Activated naive CD4-positive, alpha-beta T cell treated with anti-CD3 and anti-CD28 coated beads, Interleukin-2, amount 50 U/mL, for 24 hours (primary cell): ENCODE measurements around the gene PAFAH2.

Experiments used
- H3K27ac Mint-ChIP-seq: one replicate; pipeline ENCODE4 v1.8.0; 2021; ENCODE audit warnings: mild to moderate bottlenecking, mixed read lengths
- H3K27me3 Mint-ChIP-seq: one replicate; pipeline ENCODE4 v1.8.0; 2021; ENCODE audit warnings: mixed read lengths
- H3K36me3 Mint-ChIP-seq: one replicate; pipeline ENCODE4 v1.8.0; 2021; ENCODE audit warnings: mixed read lengths
- H3K4me1 Mint-ChIP-seq: one replicate; pipeline ENCODE4 v1.8.0; 2021; ENCODE audit warnings: mixed read lengths
- H3K4me3 Mint-ChIP-seq: one replicate; pipeline ENCODE4 v1.8.0; 2021; ENCODE audit warnings: mild to moderate bottlenecking, mixed read lengths
- H3K9me3 Mint-ChIP-seq: one replicate; pipeline ENCODE4 v1.8.0; 2021; ENCODE audit warnings: mixed read lengths

Gene PAFAH2

DNA sequence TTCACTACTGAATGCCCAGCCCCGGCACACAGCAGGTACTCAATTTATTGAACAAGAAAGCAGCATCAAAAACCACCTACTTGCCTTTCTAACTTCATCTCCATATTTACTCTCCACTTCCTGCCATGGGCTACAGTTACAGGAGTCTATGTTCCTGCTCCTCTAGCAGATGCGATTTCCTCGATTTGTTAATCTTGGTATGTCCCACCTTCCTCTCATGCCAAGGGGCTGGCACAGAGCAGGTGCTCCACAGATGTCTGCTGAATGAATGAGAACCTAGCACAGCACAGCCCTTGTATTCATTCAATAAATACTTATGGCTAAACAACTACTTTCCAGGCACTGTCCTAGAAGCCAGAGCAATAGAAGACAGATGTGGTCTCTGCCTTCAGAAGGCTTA is 12.2 kb downstream of the PAFAH2 start:
- H3K27ac Mint-ChIP-seq: peak overlapping the region; percentile 43
- no peaks in the 10 kb centered on the region for H3K9me3 Mint-ChIP-seq
- H3K4me3 Mint-ChIP-seq: no peak overlapping the region
- peaks cover 20% of the 10 kb centered on the region for H3K36me3 Mint-ChIP-seq
- peaks cover 48% of the 10 kb centered on the region for H3K4me1 Mint-ChIP-seq
- no peaks in the 10 kb centered on the region for H3K27me3 Mint-ChIP-seq

GRCh38 chr1:25985171-25985570 is 12.7 kb downstream of the PAFAH2 start:
- peak overlapping the region; percentile 43 for H3K27ac Mint-ChIP-seq

DNA sequence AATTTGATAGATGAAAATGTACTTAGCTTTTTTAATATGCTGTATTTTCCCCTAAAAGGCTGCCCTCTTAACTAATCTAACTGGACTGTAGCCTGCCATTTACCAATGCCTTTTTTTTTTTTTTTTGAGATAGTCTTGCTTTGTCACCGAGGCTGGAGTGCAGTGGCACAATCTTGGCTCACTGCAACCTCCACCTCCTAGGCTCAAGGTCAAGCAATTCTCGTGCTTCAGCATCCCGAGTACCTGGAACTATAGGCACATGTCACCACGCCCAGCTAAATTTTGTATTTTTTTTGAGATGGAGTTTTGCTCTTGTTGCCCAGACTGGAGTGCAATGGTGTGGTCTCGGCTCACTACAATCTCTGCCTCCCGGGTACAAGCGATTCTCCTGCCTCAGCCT is 18.7 kb downstream of the PAFAH2 start:
- Mint-ChIP-seq H3K4me1 (peaks cover 12% of the 10 kb centered on the region), H3K27me3 (no peaks in the 10 kb centered on the region), H3K36me3 (peaks cover 28% of the 10 kb centered on the region), H3K9me3 (no peaks in the 10 kb centered on the region), H3K4me3 (no peak overlapping the region), H3K27ac (no peak overlapping the region)

More at GRCh38 chr1:25985171-25985570, 12.7 kb downstream of the PAFAH2 start:
- Mint-ChIP-seq H3K9me3 (no peaks in the 10 kb centered on the region), H3K36me3 (peaks cover 20% of the 10 kb centered on the region), H3K4me1 (peaks cover 45% of the 10 kb centered on the region), H3K27me3 (no peaks in the 10 kb centered on the region), H3K4me3 (no peak overlapping the region)

DNA sequence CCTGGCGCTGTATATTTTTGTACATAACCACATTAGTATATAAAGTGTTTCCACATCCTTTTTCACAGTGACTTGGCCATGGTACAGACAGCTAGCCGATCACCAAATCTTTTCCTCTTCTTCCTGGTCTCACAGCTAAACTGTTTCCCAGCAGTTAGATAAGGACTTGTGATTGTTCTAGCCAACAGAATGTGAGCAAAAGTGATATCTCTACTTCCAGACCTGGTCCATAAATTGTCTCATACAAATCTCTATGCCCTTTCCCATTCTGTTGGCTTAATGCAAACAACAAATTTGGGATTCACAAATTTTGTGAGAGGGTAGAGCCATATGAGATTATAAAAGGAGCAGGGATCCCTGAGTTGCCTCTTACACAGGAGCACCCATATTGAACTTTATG is 19.5 kb downstream of the PAFAH2 start:
- Mint-ChIP-seq H3K4me1 (peaks cover 19% of the 10 kb centered on the region), H3K4me3 (no peak overlapping the region), H3K36me3 (peaks cover 35% of the 10 kb centered on the region), H3K27ac (peak overlapping the region; percentile 38), H3K9me3 (no peaks in the 10 kb centered on the region), H3K27me3 (no peaks in the 10 kb centered on the region)

DNA sequence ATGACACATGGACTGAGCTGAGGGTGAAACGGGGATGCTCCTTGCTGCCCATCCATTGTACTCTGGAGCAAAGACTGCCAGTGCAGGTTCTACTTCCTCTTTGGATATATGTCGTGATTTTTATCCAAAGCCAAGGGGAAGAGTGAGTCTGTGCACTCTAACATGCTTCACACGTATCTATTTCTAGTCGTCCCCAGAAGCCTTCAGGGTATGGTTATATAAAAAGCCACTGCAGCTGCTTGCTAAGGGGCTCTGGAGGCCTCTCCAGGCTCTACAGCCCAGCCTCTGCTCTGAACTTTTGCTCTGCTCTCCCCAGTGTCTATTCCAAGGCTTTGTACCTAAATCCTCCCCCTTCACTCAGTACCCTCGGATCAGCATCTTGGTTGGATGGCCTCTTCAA is 20.1 kb downstream of the PAFAH2 start:
- peaks cover 34% of the 10 kb centered on the region for H3K36me3 Mint-ChIP-seq
- peaks cover 22% of the 10 kb centered on the region for H3K4me1 Mint-ChIP-seq
- no peaks in the 10 kb centered on the region for H3K9me3 Mint-ChIP-seq
- no peak overlapping the region for H3K4me3 Mint-ChIP-seq
- H3K27ac Mint-ChIP-seq: no peak overlapping the region
- no peaks in the 10 kb centered on the region for H3K27me3 Mint-ChIP-seq

DNA sequence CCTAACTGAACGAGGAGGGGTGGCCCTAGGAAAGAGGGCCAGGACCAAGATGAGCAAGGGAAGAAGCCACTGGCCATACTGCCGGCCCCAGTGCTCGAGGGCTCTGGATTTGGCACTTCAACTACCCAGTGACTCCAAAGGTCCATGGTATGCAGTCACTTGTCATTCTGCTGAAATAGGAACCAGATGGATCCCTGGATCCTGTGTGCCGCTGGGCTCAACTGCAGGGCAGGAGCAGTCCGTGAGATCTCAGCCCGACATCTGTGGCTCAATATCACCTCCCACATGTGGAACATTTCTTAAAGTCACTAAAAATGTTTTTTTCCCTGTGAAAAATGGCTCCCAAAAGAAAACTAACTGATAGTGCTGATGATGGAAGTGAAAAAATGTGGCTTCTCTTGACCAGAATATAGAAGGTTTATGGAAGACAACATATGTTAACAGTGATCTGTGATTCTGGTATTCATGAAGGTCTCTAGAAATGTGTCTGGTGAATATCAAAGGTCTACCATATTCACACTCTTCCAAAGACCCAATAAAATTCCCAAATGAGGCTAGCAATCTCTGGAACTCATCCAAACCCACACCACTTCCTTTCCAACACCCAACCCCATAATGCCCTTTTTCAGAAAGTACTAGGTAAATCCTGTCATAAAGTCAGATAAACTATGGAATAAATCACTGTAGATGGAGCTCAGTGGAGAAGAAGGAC is 24.1 kb downstream of the PAFAH2 start:
- Mint-ChIP-seq H3K4me3 (no peak overlapping the region), H3K9me3 (no peaks in the 10 kb centered on the region), H3K27me3 (no peaks in the 10 kb centered on the region), H3K27ac (peak overlapping the region; percentile 71), H3K4me1 (peaks cover 61% of the 10 kb centered on the region), H3K36me3 (peaks cover 32% of the 10 kb centered on the region)

DNA sequence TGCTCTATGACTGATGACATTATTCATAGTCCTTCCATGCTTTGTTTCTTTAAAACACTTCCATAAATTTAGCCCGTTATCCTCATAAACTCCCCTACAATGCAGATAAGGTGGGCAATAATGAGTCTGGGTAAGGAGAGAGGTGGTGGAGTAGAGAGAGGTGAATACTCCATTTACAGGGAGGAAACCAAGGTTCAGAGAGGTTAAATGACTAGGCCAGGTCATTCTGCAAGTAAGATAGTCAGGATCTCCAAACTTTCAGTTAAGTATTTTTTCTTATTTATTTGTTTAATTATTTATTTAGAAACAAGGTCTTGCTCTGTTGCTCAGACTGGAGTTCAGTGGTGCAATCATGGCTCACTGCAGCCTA is 26.1 kb downstream of the PAFAH2 start:
- H3K9me3 Mint-ChIP-seq: no peaks in the 10 kb centered on the region
- H3K27me3 Mint-ChIP-seq: no peaks in the 10 kb centered on the region
- H3K4me3 Mint-ChIP-seq: peak overlapping the region; percentile 64
- H3K4me1 Mint-ChIP-seq: peaks cover 62% of the 10 kb centered on the region
- peaks cover 34% of the 10 kb centered on the region for H3K36me3 Mint-ChIP-seq
- peak overlapping the region; percentile 97 for H3K27ac Mint-ChIP-seq

GRCh38 chr1:25971066-25971810 is 26.6 kb downstream of the PAFAH2 start:
- Mint-ChIP-seq H3K27ac (peak overlapping the region; percentile 97), H3K4me3 (peak overlapping the region; percentile 64), H3K27me3 (no peaks in the 10 kb centered on the region), H3K4me1 (peaks cover 62% of the 10 kb centered on the region), H3K9me3 (no peaks in the 10 kb centered on the region), H3K36me3 (peaks cover 32% of the 10 kb centered on the region)

DNA sequence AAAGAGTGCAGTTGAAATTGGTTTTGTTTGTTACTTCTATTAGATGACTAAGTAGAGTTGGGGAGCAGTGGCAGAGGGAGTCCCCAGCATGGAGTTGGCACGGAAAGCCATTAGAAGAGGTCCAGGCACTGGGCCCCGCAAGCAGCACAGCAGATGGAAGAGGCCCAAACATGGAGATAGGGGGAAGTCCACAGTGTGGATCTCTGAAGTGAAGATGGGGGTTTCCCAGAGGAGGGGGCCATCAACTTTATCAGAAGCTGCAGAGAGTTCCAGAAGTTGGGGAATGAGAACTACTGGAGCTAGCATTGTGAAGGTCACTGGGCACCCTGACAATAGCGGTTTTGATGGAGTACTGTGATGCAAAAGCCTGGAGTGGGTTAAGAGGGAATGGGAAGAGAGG is 30.6 kb downstream of the PAFAH2 start:
- H3K27ac Mint-ChIP-seq: peak overlapping the region; percentile 57
- H3K36me3 Mint-ChIP-seq: peaks cover 33% of the 10 kb centered on the region
- no peaks in the 10 kb centered on the region for H3K27me3 Mint-ChIP-seq
- no peaks in the 10 kb centered on the region for H3K9me3 Mint-ChIP-seq
- H3K4me1 Mint-ChIP-seq: peaks cover 59% of the 10 kb centered on the region
- no peak overlapping the region for H3K4me3 Mint-ChIP-seq

DNA sequence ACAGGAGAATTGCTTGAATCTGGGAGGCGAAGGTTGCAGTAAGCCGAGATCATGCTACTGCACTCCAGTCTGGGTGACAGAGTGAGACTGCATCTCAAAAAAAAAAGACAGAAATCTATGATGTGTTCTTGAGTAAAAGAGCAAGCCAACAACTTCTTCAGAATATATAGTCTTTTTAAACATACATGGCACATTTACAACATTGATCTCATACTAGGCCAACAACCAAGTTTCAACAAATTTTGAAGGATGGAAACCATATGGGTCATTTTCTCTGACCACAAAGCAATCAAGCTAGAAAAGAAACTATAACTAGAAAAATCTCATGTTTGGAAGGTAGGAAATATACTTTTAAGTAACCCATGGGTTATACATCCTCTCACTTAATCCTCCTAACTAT is 38.3 kb downstream of the PAFAH2 start:
- Mint-ChIP-seq H3K4me1 (peaks cover 4% of the 10 kb centered on the region), H3K4me3 (no peak overlapping the region), H3K27me3 (no peaks in the 10 kb centered on the region), H3K36me3 (peaks cover 38% of the 10 kb centered on the region), H3K9me3 (no peaks in the 10 kb centered on the region), H3K27ac (peak overlapping the region; percentile 8)

GRCh38 chr1:25958465-25958864 is 39.4 kb downstream of the PAFAH2 start:
- Mint-ChIP-seq H3K4me1 (peaks cover 4% of the 10 kb centered on the region), H3K36me3 (peaks cover 30% of the 10 kb centered on the region), H3K27ac (peak overlapping the region; percentile 41), H3K27me3 (no peaks in the 10 kb centered on the region), H3K4me3 (no peak overlapping the region), H3K9me3 (no peaks in the 10 kb centered on the region)

DNA sequence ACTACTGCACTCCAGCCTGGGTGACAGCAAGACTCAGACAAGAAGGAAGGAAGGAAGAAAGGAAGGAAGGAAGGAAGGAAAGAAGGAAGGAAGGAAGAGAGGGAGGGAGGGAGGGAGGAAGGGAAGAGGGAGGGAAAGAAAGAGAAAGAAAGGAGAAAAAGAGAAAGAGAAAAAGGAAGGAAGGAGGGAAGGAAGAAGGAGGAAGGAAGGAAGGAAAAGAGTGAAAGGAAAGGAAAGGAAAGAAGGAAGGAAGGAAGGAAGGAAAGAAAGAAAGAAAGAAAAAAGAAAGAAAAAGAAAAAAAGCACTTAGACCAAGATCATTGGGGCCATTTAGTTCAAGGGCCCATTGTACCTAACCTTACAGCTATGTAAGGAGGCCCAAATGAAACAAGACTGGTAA is 42.3 kb downstream of the PAFAH2 start:
- Mint-ChIP-seq H3K36me3 (peaks cover 16% of the 10 kb centered on the region), H3K4me1 (peaks cover 4% of the 10 kb centered on the region), H3K4me3 (no peak overlapping the region), H3K27me3 (no peaks in the 10 kb centered on the region), H3K9me3 (no peaks in the 10 kb centered on the region), H3K27ac (no peak overlapping the region)

DNA sequence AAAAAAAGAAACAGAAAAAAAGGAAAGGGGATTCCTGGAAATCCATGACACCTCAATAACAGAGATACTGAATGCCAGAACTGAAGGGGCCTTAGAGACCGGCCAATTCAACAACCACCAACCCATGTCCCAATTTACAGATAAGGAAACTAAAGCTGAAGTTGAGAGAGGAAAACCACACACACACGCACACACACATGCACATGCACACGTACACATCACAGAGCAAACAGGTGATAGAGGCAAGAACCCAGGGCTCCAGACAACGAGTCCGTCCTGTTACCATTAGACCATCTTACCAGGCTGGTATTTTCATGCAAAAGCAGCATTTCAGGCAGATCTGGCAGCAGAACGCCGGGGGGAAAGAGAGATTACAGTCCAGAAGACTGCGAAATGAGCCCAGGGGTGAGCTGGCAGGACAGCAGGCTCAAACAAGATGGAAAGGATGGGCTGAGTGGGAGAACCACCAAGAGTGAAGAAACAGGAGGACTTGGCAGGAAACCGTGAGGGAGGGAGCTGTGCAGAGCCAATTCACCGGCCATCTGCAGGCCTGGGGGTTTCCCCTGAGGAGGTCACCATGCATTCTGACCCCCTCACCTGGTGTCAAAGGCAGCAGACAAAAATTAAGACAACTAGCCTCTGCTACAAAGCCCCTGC is 43.5 kb downstream of the PAFAH2 start:
- H3K4me3 Mint-ChIP-seq: no peak overlapping the region
- no peaks in the 10 kb centered on the region for H3K27me3 Mint-ChIP-seq
- H3K4me1 Mint-ChIP-seq: peaks cover 4% of the 10 kb centered on the region
- H3K36me3 Mint-ChIP-seq: peaks cover 7% of the 10 kb centered on the region
- no peaks in the 10 kb centered on the region for H3K9me3 Mint-ChIP-seq
- H3K27ac Mint-ChIP-seq: no peak overlapping the region

DNA sequence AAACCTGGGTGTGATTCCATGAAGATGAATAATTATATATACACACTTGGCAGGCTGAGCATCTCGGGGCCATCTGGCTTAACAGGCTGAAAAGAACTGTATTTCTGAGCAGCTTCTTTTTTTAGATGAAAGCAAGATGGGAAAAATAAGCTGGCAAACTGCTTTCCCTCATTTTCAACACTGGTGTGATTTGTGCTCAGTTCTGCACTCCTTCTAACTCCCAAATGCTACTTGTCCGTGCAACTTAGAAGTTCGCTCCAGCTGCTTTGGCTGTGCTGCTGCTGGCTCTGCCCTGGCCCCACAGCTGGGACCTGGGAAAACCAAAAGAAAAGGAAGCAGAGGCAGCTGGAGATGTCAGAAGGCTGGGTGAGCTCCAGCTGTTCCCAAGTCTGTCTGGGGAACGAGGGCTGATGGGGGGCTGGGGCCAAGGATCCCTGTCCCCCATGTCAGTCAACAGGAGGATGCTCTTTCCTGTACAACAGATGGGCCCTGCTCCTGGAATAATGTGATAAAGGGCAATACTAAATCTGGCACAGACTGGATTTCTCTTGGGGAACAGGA is 44.9 kb downstream of the PAFAH2 start:
- H3K9me3 Mint-ChIP-seq: no peaks in the 10 kb centered on the region
- no peaks in the 10 kb centered on the region for H3K27me3 Mint-ChIP-seq
- peaks cover 4% of the 10 kb centered on the region for H3K4me1 Mint-ChIP-seq
- no peak overlapping the region for H3K4me3 Mint-ChIP-seq
- peaks cover 2% of the 10 kb centered on the region for H3K36me3 Mint-ChIP-seq
- H3K27ac Mint-ChIP-seq: no peak overlapping the region

GRCh38 chr1:25948641-25949040 is 49.2 kb downstream of the PAFAH2 start:
- Mint-ChIP-seq H3K4me1 (no peaks in the 10 kb centered on the region), H3K9me3 (no peaks in the 10 kb centered on the region), H3K4me3 (no peak overlapping the region), H3K27me3 (no peaks in the 10 kb centered on the region), H3K27ac (no peak overlapping the region), H3K36me3 (no peaks in the 10 kb centered on the region)

GRCh38 chr1:25947027-25947426 is 50.8 kb downstream of the PAFAH2 start:
- no peaks in the 10 kb centered on the region for H3K27me3 Mint-ChIP-seq
- H3K9me3 Mint-ChIP-seq: no peaks in the 10 kb centered on the region
- H3K4me3 Mint-ChIP-seq: no peak overlapping the region
- no peaks in the 10 kb centered on the region for H3K4me1 Mint-ChIP-seq
- H3K36me3 Mint-ChIP-seq: no peaks in the 10 kb centered on the region
- H3K27ac Mint-ChIP-seq: no peak overlapping the region
